Stimulated activated memory B cell treated with anti-CD40 and anti-IgM and Interleukin-4, amounts not matched to agents 10 μg/mL and 1 μg/mL and 100 μg/mL, for 72 hours (primary cell): ENCODE data around the gene WDFY4.

Experiments used
- ATAC-seq: fragments of 150-1000 bp; cut with Tn5 transposase; 2 replicates; pipeline ENCODE4 v1.10.0; 2021
- H3K27ac Mint-ChIP-seq: one replicate; pipeline ENCODE4 v1.8.0; 2022; ENCODE audit warnings: mild to moderate bottlenecking, mixed read lengths
- H3K27me3 Mint-ChIP-seq: one replicate; pipeline ENCODE4 v1.8.0; 2022; ENCODE audit warnings: mixed read lengths
- H3K36me3 Mint-ChIP-seq: one replicate; pipeline ENCODE4 v1.8.0; 2022; ENCODE audit warnings: mixed read lengths
- H3K4me1 Mint-ChIP-seq: one replicate; pipeline ENCODE4 v1.8.0; 2022; ENCODE audit warnings: mixed read lengths
- H3K4me3 Mint-ChIP-seq: one replicate; pipeline ENCODE4 v1.8.0; 2022; ENCODE audit warnings: mild to moderate bottlenecking, moderate library complexity, mixed read lengths
- H3K9me3 Mint-ChIP-seq: one replicate; pipeline ENCODE4 v1.8.0; 2022; ENCODE audit warnings: mixed read lengths

WDFY4 gene

GRCh38 chr10:48801001-48801421 is 116.3 kb downstream of the WDFY4 start:
- Mint-ChIP-seq H3K9me3 (peaks cover 6% of the 10 kb centered on the region), H3K36me3 (peaks cover 72% of the 10 kb centered on the region), H3K4me3 (no peak overlapping the region), H3K27ac (no peak overlapping the region), H3K4me1 (peaks cover 89% of the 10 kb centered on the region), H3K27me3 (no peaks in the 10 kb centered on the region)
- ATAC-seq, result no peak

- peak overlapping the region; percentile 87 for H3K27ac Mint-ChIP-seq
- H3K9me3 Mint-ChIP-seq, result peaks cover 6% of the 10 kb centered on the region
- peaks cover 69% of the 10 kb centered on the region for H3K36me3 Mint-ChIP-seq
- peak; percentile 93 for ATAC-seq
- peak overlapping the region; percentile 36 for H3K4me3 Mint-ChIP-seq
- H3K27me3 Mint-ChIP-seq, result no peaks in the 10 kb centered on the region
- H3K4me1 Mint-ChIP-seq, result peaks cover 80% of the 10 kb centered on the region
Measured at GRCh38 chr10:48802611-48803071, 118.0 kb downstream of the WDFY4 start.

GRCh38 chr10:48803801-48804584 is 119.3 kb downstream of the WDFY4 start:
- no peak overlapping the region for H3K4me3 Mint-ChIP-seq
- ATAC-seq, result no peak
- H3K27ac Mint-ChIP-seq, result peak overlapping the region; percentile 87

GRCh38 chr10:48804740-48805182 is 120.1 kb downstream of the WDFY4 start:
- peak; percentile 75 for ATAC-seq
- peak overlapping the region; percentile 28 for H3K4me3 Mint-ChIP-seq
- H3K4me1 Mint-ChIP-seq, result peaks cover 59% of the 10 kb centered on the region
- peak overlapping the region; percentile 87 for H3K27ac Mint-ChIP-seq
- no peaks in the 10 kb centered on the region for H3K27me3 Mint-ChIP-seq
- peaks cover 48% of the 10 kb centered on the region for H3K36me3 Mint-ChIP-seq
- H3K9me3 Mint-ChIP-seq, result peaks cover 6% of the 10 kb centered on the region

More at GRCh38 chr10:48803801-48804584, 119.3 kb downstream of the WDFY4 start:
- Mint-ChIP-seq H3K9me3 (peaks cover 6% of the 10 kb centered on the region), H3K4me1 (peaks cover 67% of the 10 kb centered on the region), H3K27me3 (no peaks in the 10 kb centered on the region), H3K36me3 (peaks cover 56% of the 10 kb centered on the region)

- H3K27ac Mint-ChIP-seq, result peak overlapping the region; percentile 87
- H3K4me1 Mint-ChIP-seq, result peaks cover 53% of the 10 kb centered on the region
- peaks cover under 1% of the 10 kb centered on the region for H3K9me3 Mint-ChIP-seq
- H3K4me3 Mint-ChIP-seq, result no peak overlapping the region
- H3K36me3 Mint-ChIP-seq, result peaks cover 43% of the 10 kb centered on the region
- ATAC-seq, result no peak
- H3K27me3 Mint-ChIP-seq, result no peaks in the 10 kb centered on the region
Measured at GRCh38 chr10:48805411-48805810, 120.7 kb downstream of the WDFY4 start.

- Mint-ChIP-seq H3K27me3 (no peaks in the 10 kb centered on the region), H3K4me1 (peaks cover 48% of the 10 kb centered on the region), H3K36me3 (peaks cover 45% of the 10 kb centered on the region), H3K4me3 (no peak overlapping the region), H3K9me3 (no peaks in the 10 kb centered on the region), H3K27ac (peak overlapping the region; percentile 87)
- ATAC-seq, result no peak
Measured at GRCh38 chr10:48805848-48806247, 121.2 kb downstream of the WDFY4 start.

DNA sequence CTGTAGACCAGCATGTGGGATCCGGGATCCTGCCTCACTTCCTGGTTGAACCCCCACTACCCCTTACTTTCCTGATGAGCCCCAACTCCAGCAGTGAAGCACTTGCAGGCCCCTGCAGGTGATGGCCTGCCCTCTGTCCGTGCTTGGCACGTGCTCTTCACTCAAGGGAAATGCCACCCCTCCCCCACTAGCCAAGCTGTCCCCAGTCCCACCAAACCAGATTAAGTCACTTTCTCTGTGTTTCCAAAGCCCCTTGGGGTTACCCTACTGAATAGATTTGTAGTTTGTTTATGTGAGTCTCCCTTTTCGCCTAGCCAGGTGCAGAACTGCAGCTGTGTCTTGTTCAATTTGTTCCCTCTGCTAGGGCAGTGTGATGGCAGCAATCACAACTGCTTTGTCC is 121.7 kb downstream of the WDFY4 start:
- peaks cover 45% of the 10 kb centered on the region for H3K4me1 Mint-ChIP-seq
- H3K27me3 Mint-ChIP-seq, result no peaks in the 10 kb centered on the region
- no peak for ATAC-seq
- peak overlapping the region; percentile 87 for H3K27ac Mint-ChIP-seq
- H3K36me3 Mint-ChIP-seq, result peaks cover 50% of the 10 kb centered on the region
- no peaks in the 10 kb centered on the region for H3K9me3 Mint-ChIP-seq
- H3K4me3 Mint-ChIP-seq, result no peak overlapping the region

- H3K4me3 Mint-ChIP-seq, result no peak overlapping the region
- H3K27ac Mint-ChIP-seq, result no peak overlapping the region
Measured at GRCh38 chr10:48807791-48808470, 123.3 kb downstream of the WDFY4 start.

GRCh38 chr10:48809261-48809660 is 124.6 kb downstream of the WDFY4 start:
- no peaks in the 10 kb centered on the region for H3K9me3 Mint-ChIP-seq
- H3K4me1 Mint-ChIP-seq, result peaks cover 27% of the 10 kb centered on the region
- no peak for ATAC-seq
- peaks cover 52% of the 10 kb centered on the region for H3K36me3 Mint-ChIP-seq
- H3K27me3 Mint-ChIP-seq, result no peaks in the 10 kb centered on the region
- no peak overlapping the region for H3K27ac Mint-ChIP-seq
- no peak overlapping the region for H3K4me3 Mint-ChIP-seq

More at GRCh38 chr10:48807791-48808470, 123.3 kb downstream of the WDFY4 start:
- no peaks in the 10 kb centered on the region for H3K9me3 Mint-ChIP-seq
- H3K4me1 Mint-ChIP-seq, result peaks cover 40% of the 10 kb centered on the region
- peaks cover 59% of the 10 kb centered on the region for H3K36me3 Mint-ChIP-seq
- ATAC-seq, result no peak
- no peaks in the 10 kb centered on the region for H3K27me3 Mint-ChIP-seq

GRCh38 chr10:48811461-48811860 is 126.8 kb downstream of the WDFY4 start:
- Mint-ChIP-seq H3K36me3 (peaks cover 52% of the 10 kb centered on the region), H3K9me3 (no peaks in the 10 kb centered on the region), H3K27me3 (no peaks in the 10 kb centered on the region), H3K4me1 (peaks cover 12% of the 10 kb centered on the region), H3K27ac (peak overlapping the region; percentile 59), H3K4me3 (no peak overlapping the region)
- ATAC-seq, result no peak

DNA sequence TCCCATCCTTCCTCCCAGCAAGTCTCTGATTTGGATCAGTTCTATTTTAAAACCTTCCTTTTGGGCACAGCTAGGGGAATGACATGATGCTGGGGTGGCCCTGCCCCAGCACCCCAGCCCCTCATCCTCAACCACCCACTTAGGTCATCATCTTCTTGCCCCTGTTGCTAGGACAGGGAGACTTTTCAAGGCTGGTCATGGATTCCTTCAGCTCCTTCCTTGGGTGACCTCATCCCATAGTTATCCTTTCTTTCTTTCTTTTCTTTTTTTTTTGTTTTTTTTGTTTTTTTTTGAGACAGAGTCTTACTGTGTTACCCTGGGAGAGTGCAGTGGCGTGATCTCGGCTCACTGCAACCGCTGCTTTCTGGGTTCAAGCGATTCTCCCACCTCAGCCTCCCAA is 127.2 kb downstream of the WDFY4 start:
- H3K27ac Mint-ChIP-seq, result peak overlapping the region; percentile 59
- H3K4me3 Mint-ChIP-seq, result no peak overlapping the region
- H3K27me3 Mint-ChIP-seq, result no peaks in the 10 kb centered on the region
- ATAC-seq, result no peak
- peaks cover 12% of the 10 kb centered on the region for H3K4me1 Mint-ChIP-seq
- H3K9me3 Mint-ChIP-seq, result no peaks in the 10 kb centered on the region
- peaks cover 54% of the 10 kb centered on the region for H3K36me3 Mint-ChIP-seq

DNA sequence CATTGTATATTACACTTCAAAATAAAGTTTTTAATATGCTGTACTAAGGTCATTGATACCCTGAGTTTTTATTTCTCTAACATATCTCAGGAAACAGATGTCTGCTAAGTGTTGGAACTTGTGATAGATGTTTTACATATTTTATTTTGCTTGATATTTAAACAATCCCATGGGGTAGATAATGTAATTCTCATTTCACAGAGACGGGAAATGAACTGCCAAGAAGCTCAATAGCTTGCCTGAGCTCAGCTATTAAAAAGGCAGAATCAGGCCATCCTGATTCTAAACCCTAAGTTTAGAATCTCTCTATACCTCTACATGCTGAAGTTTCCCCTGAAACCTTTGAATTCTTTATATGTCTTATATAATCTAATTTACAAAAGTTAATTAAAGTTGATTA is 128.6 kb downstream of the WDFY4 start:
- Mint-ChIP-seq H3K4me3 (no peak overlapping the region), H3K27ac (peak overlapping the region; percentile 38), H3K27me3 (no peaks in the 10 kb centered on the region), H3K36me3 (peaks cover 68% of the 10 kb centered on the region), H3K9me3 (no peaks in the 10 kb centered on the region), H3K4me1 (peaks cover 12% of the 10 kb centered on the region)
- ATAC-seq, result no peak

- Mint-ChIP-seq H3K36me3 (peaks cover 69% of the 10 kb centered on the region), H3K9me3 (no peaks in the 10 kb centered on the region), H3K27ac (peak overlapping the region; percentile 26), H3K27me3 (no peaks in the 10 kb centered on the region), H3K4me3 (no peak overlapping the region), H3K4me1 (peaks cover 12% of the 10 kb centered on the region)
- no peak for ATAC-seq
Measured at GRCh38 chr10:48813825-48814224, 129.2 kb downstream of the WDFY4 start.

DNA sequence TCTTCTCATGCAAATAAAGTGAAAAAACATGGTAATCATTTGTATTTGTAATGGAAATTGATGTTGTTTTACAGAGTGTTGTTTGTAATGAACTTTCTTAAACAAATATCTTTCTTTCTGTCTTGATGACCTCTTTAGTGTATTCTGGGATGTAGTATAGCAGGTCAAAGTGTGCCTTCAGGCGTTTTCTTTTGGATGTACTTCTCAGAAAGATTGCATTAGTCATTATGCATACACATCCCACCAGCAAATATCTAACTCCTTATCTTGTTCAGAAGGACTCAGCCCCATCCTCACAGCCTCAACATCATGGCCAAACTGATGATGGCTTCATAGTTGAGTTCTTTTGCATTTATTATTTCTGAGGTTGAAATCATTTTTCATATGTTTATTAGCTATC is 130.3 kb downstream of the WDFY4 start:
- peaks cover 73% of the 10 kb centered on the region for H3K36me3 Mint-ChIP-seq
- H3K27ac Mint-ChIP-seq, result peak overlapping the region; percentile 26
- no peak for ATAC-seq
- H3K4me3 Mint-ChIP-seq, result no peak overlapping the region
- peaks cover 14% of the 10 kb centered on the region for H3K4me1 Mint-ChIP-seq
- no peaks in the 10 kb centered on the region for H3K9me3 Mint-ChIP-seq
- H3K27me3 Mint-ChIP-seq, result no peaks in the 10 kb centered on the region

DNA sequence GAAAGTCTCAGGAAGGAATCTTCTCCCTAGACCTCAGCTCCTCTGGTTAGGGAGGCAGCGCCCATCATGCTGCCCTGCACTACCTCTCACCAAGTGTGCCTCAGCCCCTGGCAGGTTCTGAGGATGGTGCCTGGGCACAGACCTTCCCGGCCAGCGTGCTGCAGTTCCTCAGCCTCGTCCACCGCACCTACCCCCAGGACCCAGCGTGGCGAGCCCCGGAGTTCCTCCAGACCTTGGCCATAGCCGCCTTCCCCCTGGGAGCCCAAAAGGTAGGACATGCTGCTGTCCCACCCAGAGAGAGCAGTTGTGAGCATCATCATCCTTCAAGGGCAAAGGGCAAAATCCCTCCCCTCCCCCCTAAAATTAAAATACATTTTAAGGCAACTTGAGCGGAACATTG is 132.5 kb downstream of the WDFY4 start:
- Mint-ChIP-seq H3K9me3 (no peaks in the 10 kb centered on the region), H3K4me1 (peaks cover 18% of the 10 kb centered on the region), H3K4me3 (no peak overlapping the region), H3K27ac (peak overlapping the region; percentile 30), H3K36me3 (peaks cover 65% of the 10 kb centered on the region), H3K27me3 (no peaks in the 10 kb centered on the region)
- no peak for ATAC-seq
